ENCODE measurements around the gene AKR1A1. TPM values are rescaled to one million over a fixed set of nuclear protein-coding genes. Genes with fewer than 3 reads are reported as not detected.

Gene AKR1A1
- total RNA-seq, 1 experiment from 2014 or later = 88.4 TPM

DNA sequence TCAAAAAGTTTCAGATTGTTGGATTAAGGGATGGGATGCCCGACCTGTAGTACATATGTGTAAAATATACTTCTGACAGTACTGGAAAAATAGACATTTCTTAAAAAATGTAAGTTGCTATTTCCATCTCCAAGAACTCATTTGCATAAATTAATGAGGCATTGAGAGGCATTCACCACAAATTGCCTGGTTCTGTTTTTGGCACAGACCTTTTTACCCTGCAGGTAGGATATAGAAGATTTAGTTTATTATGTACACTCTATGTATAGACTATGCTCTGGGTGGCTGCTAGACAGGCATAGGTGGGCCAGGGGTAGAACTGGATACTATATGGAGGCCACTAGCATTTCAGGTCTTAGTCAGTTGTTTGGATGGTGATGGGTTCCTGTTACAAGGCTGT lies 65.3 kb downstream of the AKR1A1 start:
- DNase-seq (ENCODE audit: low read depth) = no peak

DNA sequence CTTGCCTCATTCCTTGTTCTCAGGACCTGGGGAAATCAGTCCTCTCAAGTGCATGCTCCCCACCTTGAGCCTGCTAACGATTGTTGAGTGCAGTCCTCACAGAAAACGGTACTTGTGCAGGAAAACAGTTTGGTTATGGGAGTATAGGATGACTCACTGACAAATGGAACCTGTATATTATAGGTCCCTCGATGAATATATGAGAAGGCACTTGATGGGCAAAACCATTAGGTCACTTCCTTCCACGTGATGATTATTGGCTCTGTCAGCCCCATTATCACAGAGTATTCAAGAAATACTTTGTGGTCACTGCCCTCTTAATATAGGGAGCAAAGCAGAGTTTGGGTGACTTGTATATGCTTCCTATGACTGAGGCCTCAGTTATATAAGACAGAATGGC lies 67.0 kb downstream of the AKR1A1 start:
- DNase-seq (ENCODE audit: low read depth) = peak; percentile 41

DNA sequence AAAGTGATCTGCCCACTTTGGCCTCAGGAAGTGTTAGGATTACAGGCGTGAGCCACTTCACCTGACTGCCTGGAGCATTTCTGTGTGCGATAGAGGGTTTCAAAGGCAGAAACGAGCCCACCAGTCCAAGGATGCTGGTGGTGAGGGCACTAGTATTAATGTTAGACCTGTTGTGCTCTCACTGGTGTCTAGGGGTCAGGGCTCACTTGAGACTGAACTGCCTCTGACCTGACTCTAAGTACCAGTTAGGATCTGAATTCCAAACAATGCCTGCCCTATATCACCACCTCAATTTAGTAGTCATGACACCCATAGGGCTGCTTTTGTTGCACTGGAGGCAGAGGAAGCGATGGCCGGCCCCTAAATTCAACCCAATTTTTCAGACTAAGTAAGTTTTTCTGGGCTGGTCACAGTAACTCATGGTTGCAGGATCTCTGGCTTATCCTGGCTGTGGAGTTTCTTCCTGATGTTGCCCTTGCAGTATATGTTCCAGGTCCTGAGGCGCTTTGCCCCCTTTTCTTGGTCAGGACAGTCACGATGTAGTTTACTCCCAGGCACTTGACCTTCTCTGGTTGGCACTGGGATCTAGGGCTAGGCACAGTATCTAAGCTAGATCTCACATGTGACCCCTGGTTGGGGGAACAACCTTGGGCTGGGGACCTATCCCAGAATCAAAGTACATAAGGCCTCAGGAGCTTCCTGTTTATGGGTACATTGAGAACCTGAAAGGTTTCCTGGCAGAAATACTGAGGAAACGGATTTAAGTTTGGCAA lies 68.7 kb downstream of the AKR1A1 start:
- DNase-seq (ENCODE audit: low read depth) = no peak

Other genes starting within 250 kb of the AKR1A1 start
- not detected in 2 replicates for gene HPDL, start 223.9 kb upstream of the AKR1A1 start, total RNA-seq (2014; rRNA removed; shearing (Covaris generic))
- gene TOE1, start 210.7 kb upstream of the AKR1A1 start, total RNA-seq (2014; rRNA removed; shearing (Covaris generic)) = 19.2 and 20.9 TPM in 2 replicates
- 7.2 and 17.1 TPM in 2 replicates for gene MUTYH, start 210.4 kb upstream of the AKR1A1 start, total RNA-seq (2014; rRNA removed; shearing (Covaris generic))
- 3.4 and 5.8 TPM in 2 replicates for gene TESK2, start 59.7 kb upstream of the AKR1A1 start, total RNA-seq (2014; rRNA removed; shearing (Covaris generic))
- gene CCDC163, start 50.8 kb upstream of the AKR1A1 start, total RNA-seq (2014; rRNA removed; shearing (Covaris generic)) = 2.9 and 4.9 TPM in 2 replicates
- 6.1 and 8.3 TPM in 2 replicates for gene MMACHC, start 50.5 kb upstream of the AKR1A1 start, total RNA-seq (2014; rRNA removed; shearing (Covaris generic))
- gene PRDX1, start 28.9 kb upstream of the AKR1A1 start, total RNA-seq (2014; rRNA removed; shearing (Covaris generic)) = 826 and 917 TPM in 2 replicates
- gene NASP, start 33.2 kb downstream of the AKR1A1 start, total RNA-seq (2014; rRNA removed; shearing (Covaris generic)) = 104 and 120 TPM in 2 replicates
- gene CCDC17, start 73.2 kb downstream of the AKR1A1 start, total RNA-seq (2014; rRNA removed; shearing (Covaris generic)) = 0.10 TPM in 2 replicates
- gene GPBP1L1, start 135.7 kb downstream of the AKR1A1 start, total RNA-seq (2014; rRNA removed; shearing (Covaris generic)) = 140 and 145 TPM in 2 replicates
- gene TMEM69, start 137.4 kb downstream of the AKR1A1 start, total RNA-seq (2014; rRNA removed; shearing (Covaris generic)) = 35.8 and 37.6 TPM in 2 replicates
- 4.6 and 7.8 TPM in 2 replicates for gene IPP, start 199.8 kb downstream of the AKR1A1 start, total RNA-seq (2014; rRNA removed; shearing (Covaris generic))

Data from M059J (cell line).